Panc1 (cell line): ENCODE data around the gene CEL. TPM values are rescaled to one million over a fixed set of nuclear protein-coding genes. Genes with fewer than 3 reads are reported as not detected.
"Not testable (repeated sequence)": the region's sequence is repeated elsewhere in the genome, so short reads cannot be mapped to it uniquely, and the experiment has no call there.

Experiments
- ATAC-seq: fragments of 200-7000 bp; cut with Tn5 transposase; 2 replicates; pipeline ENCODE4 v1.9.1; 2020; ENCODE audit warnings: mild to moderate bottlenecking, moderate library complexity
- BruUV-seq: library from RNA; stranded (reverse); fragments of 400-500 nt; replicated peaks from 2 replicates; lab custom pipeline; 2021; lab: Mats Ljungman, UMichigan
- CTCF ChIA-PET: fragments of 300-600 bp; sonication (Branson Sonifier 250); formaldehyde crosslinking; loops from one replicate; lab custom pipeline; 2022; ENCODE audit warnings: antibody characterized with exemption; lab: Charles Lee
- POLR2A ChIA-PET: fragments of 300-600 bp; sonication (Branson Sonifier 250); formaldehyde crosslinking; loops from one replicate; lab custom pipeline; 2022; ENCODE audit warnings: antibody characterized with exemption; lab: Charles Lee
- DNase-seq: peaks from one replicate; pipeline ENCODE4 v3.0.0-alpha.2; 2010; ENCODE audit warnings: low read depth, low spot score
- H3K27ac ChIP-seq: 2 replicates; pipeline ENCODE4 v1.5.1; 2011; ENCODE audit warnings: mild to moderate bottlenecking, low read length, inconsistent platforms
- H3K27me3 ChIP-seq: fragments of 200-500 bp; sonication (Bioruptor generic); 2 replicates; pipeline ENCODE4 v1.6.0; 2014; ENCODE audit warnings: low read length, inconsistent platforms; ENCODE audit not compliant: control insufficient read depth, insufficient read depth
- H3K36me3 ChIP-seq: fragments of 200-500 bp; sonication (Bioruptor generic); 2 replicates; pipeline ENCODE4 v1.5.1; 2014; ENCODE audit warnings: inconsistent platforms, mild to moderate bottlenecking, low read length, moderate library complexity; ENCODE audit not compliant: control insufficient read depth, insufficient read depth
- H3K4me1 ChIP-seq: 2 replicates; pipeline ENCODE4 v1.5.1; 2011; ENCODE audit warnings: inconsistent platforms, mild to moderate bottlenecking, low read length, moderate library complexity; ENCODE audit not compliant: control insufficient read depth, insufficient read depth
- H3K4me3 ChIP-seq, 2 experiments: 2 replicates each; pipeline ENCODE4 v1.5.1; 2011 to 2012; ENCODE audit warnings: low read depth in 2 of 2, low read length in 2 of 2, mild to moderate bottlenecking in 2 of 2, inconsistent platforms in 1 of 2, moderate library complexity in 1 of 2
- H3K9me3 ChIP-seq: fragments of 200-500 bp; sonication (Bioruptor generic); 2 replicates; pipeline ENCODE4 v1.5.1; 2014; ENCODE audit warnings: low read depth, mild to moderate bottlenecking, inconsistent platforms, low read length, moderate library complexity; ENCODE audit not compliant: control insufficient read depth, insufficient read depth
- POLR2AphosphoS5 ChIP-seq: IDR thresholded peaks from 2 replicates; pipeline ENCODE4 v1.6.1; 2012; ENCODE audit warnings: mild to moderate bottlenecking, low read depth, low read length, moderate library complexity
- SIN3A ChIP-seq: IDR thresholded peaks from 2 replicates; pipeline ENCODE4 v1.6.1; 2012; ENCODE audit warnings: low read depth, mild to moderate bottlenecking, low read length, moderate library complexity, borderline replicate concordance; ENCODE audit not compliant: insufficient read depth
- TCF7L2 ChIP-seq: IDR thresholded peaks from 2 replicates; pipeline ENCODE4 v1.6.1; 2011; ENCODE audit warnings: mild to moderate bottlenecking, low read depth, low read length, inconsistent platforms
- in situ Hi-C: cut with HindIII; loops from 2 replicates; pipeline ENCODE4 v1.10.0; 2016; ENCODE audit warnings: low sequenced_read_pairs, low pct_unique_long_range_greater_than_20kb
- intact Hi-C: fragments of 100-400 bp; cut with micrococcal nuclease; formaldehyde crosslinking; loops from one replicate; pipeline ENCODE4 v1.10.0; 2022; ENCODE audit not compliant: unreplicated experiment
- total RNA-seq: library from RNA; stranded (reverse); gene quantifications from one replicate; pipeline ENCODE4 v1.2.1, GENCODE V29; 2021; ENCODE audit not compliant: unreplicated experiment
- TF ChIP-seq, protein P1 (sequence below), 2 experiments: IDR thresholded peaks; 2 replicates each; pipeline ENCODE4 v1.6.1; 2011 to 2012; ENCODE audit warnings: low read depth in 2 of 2, control low read depth in 1 of 2, low read length in 1 of 2, mild to moderate bottlenecking in 1 of 2, moderate library complexity in 1 of 2; ENCODE audit not compliant: insufficient read depth in 1 of 2
- TF ChIP-seq, protein P2 (sequence below): fragments of 450-650 bp; IDR thresholded peaks from 2 replicates; pipeline ENCODE4 v1.5.1; 2017; ENCODE audit warnings: mild to moderate bottlenecking

The CEL gene
- total RNA-seq, 1 experiment from 2014 or later = 4.3 TPM

DNA sequence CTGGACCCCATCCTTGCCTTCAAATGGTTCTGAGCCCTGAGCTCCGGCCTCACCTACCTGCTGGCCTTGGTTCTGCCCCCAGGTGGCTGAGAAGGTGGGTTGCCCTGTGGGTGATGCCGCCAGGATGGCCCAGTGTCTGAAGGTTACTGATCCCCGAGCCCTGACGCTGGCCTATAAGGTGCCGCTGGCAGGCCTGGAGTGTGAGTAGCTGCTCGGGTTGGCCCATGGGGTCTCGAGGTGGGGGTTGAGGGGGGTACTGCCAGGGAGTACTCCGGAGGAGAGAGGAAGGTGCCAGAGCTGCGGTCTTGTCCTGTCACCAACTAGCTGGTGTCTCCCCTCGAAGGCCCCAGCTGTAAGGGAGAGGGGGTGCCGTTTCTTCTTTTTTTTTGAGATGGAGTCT is 5.2 kb downstream of the CEL start:
- in situ Hi-C loops = no loop called here
- intact Hi-C loops = no loop called here
- Histone ChIP-seq H3K27me3 (no peaks in the 10 kb centered on the region), H3K4me1 (no peaks in the 10 kb centered on the region), H3K9me3 (no peaks in the 10 kb centered on the region), H3K4me3 (no peak overlapping the region), H3K27ac (no peak overlapping the region), H3K36me3 (no peaks in the 10 kb centered on the region)
- no peak for ATAC-seq
- no peak for DNase-seq
- CTCF ChIA-PET = no interaction called here
- no TSS peak for BruUV-seq
- TF ChIP-seq, protein P1, sequence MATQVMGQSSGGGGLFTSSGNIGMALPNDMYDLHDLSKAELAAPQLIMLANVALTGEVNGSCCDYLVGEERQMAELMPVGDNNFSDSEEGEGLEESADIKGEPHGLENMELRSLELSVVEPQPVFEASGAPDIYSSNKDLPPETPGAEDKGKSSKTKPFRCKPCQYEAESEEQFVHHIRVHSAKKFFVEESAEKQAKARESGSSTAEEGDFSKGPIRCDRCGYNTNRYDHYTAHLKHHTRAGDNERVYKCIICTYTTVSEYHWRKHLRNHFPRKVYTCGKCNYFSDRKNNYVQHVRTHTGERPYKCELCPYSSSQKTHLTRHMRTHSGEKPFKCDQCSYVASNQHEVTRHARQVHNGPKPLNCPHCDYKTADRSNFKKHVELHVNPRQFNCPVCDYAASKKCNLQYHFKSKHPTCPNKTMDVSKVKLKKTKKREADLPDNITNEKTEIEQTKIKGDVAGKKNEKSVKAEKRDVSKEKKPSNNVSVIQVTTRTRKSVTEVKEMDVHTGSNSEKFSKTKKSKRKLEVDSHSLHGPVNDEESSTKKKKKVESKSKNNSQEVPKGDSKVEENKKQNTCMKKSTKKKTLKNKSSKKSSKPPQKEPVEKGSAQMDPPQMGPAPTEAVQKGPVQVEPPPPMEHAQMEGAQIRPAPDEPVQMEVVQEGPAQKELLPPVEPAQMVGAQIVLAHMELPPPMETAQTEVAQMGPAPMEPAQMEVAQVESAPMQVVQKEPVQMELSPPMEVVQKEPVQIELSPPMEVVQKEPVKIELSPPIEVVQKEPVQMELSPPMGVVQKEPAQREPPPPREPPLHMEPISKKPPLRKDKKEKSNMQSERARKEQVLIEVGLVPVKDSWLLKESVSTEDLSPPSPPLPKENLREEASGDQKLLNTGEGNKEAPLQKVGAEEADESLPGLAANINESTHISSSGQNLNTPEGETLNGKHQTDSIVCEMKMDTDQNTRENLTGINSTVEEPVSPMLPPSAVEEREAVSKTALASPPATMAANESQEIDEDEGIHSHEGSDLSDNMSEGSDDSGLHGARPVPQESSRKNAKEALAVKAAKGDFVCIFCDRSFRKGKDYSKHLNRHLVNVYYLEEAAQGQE (IDR thresholded peaks at IDR 0.05; ENCODE audit: insufficient read depth in 1 of 2, low read depth in 2 of 2, low read length in 1 of 2) = no peak
- no peak for TF ChIP-seq SIN3A
- TF ChIP-seq, protein P2, sequence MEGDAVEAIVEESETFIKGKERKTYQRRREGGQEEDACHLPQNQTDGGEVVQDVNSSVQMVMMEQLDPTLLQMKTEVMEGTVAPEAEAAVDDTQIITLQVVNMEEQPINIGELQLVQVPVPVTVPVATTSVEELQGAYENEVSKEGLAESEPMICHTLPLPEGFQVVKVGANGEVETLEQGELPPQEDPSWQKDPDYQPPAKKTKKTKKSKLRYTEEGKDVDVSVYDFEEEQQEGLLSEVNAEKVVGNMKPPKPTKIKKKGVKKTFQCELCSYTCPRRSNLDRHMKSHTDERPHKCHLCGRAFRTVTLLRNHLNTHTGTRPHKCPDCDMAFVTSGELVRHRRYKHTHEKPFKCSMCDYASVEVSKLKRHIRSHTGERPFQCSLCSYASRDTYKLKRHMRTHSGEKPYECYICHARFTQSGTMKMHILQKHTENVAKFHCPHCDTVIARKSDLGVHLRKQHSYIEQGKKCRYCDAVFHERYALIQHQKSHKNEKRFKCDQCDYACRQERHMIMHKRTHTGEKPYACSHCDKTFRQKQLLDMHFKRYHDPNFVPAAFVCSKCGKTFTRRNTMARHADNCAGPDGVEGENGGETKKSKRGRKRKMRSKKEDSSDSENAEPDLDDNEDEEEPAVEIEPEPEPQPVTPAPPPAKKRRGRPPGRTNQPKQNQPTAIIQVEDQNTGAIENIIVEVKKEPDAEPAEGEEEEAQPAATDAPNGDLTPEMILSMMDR = no peak
- TF ChIP-seq POLR2AphosphoS5 = no peak
- POLR2A ChIA-PET = no interaction called here

DNA sequence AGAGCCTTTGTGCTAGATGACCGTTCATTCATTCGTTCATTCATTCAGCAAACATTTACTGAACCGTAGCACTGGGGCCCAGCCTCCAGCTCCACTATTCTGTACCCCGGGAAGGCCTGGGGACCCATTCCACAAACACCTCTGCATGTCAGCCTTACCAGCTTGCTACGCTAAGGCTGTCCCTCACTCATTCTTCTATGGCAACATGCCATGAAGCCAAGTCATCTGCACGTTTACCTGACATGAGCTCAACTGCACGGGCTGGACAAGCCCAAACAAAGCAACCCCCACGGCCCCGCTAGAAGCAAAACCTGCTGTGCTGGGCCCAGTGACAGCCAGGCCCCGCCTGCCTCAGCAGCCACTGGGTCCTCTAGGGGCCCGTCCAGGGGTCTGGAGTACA is 6.0 kb downstream of the CEL start:
- Histone ChIP-seq H3K36me3 (no peaks in the 10 kb centered on the region), H3K27me3 (no peaks in the 10 kb centered on the region), H3K4me3 (no peak overlapping the region), H3K9me3 (no peaks in the 10 kb centered on the region), H3K27ac (no peak overlapping the region), H3K4me1 (no peaks in the 10 kb centered on the region)
- TF ChIP-seq POLR2AphosphoS5 = no peak
- no peak for TF ChIP-seq TCF7L2
- TF ChIP-seq SIN3A = no peak
- TF ChIP-seq, protein P1 (IDR thresholded peaks at IDR 0.05; ENCODE audit: insufficient read depth in 1 of 2, low read depth in 2 of 2, low read length in 1 of 2) = no peak
- TF ChIP-seq, protein P2 = no peak
- intact Hi-C loops (no loop called here), in situ Hi-C loops (no loop called here)
- ChIA-PET CTCF (no interaction called here), POLR2A (no interaction called here)
- DNase-seq (no peak), ATAC-seq (no peak)
- no TSS peak for BruUV-seq

DNA sequence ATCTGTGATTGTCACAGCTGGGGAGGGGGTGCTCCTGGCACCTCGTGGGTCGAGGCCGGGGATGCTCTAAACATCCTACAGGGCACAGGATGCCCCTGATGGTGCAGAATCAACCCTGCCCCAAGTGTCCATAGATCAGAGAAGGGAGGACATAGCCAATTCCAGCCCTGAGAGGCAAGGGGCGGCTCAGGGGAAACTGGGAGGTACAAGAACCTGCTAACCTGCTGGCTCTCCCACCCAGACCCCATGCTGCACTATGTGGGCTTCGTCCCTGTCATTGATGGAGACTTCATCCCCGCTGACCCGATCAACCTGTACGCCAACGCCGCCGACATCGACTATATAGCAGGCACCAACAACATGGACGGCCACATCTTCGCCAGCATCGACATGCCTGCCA is 6.7 kb downstream of the CEL start:
- ATAC-seq = not testable (repeated sequence)

DNA sequence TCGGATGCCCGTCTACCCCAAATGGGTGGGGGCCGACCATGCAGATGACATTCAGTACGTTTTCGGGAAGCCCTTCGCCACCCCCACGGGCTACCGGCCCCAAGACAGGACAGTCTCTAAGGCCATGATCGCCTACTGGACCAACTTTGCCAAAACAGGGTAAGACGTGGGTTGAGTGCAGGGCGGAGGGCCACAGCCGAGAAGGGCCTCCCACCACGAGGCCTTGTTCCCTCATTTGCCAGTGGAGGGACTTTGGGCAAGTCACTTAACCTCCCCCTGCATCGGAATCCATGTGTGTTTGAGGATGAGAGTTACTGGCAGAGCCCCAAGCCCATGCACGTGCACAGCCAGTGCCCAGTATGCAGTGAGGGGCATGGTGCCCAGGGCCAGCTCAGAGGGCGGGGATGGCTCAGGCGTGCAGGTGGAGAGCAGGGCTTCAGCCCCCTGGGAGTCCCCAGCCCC is 8.8 kb downstream of the CEL start:
- peak; percentile 46; the same call in 1 of the 2 replicates for ATAC-seq
- H3K9me3 ChIP-seq, BruUV-seq, CTCF ChIA-PET, DNase-seq, H3K36me3 ChIP-seq, in situ Hi-C loops, H3K4me3 ChIP-seq, H3K27me3 ChIP-seq, POLR2A ChIA-PET, H3K4me1 ChIP-seq, H3K27ac ChIP-seq: not testable (repeated sequence)
- intact Hi-C loops = loop anchor here (2.0 kb wide), 1 partner anchor 14 kb away; no protein-coding TSS in a partner anchor

More for the DNA sequence above, 6.7 kb downstream of the CEL start:
- POLR2A ChIA-PET, H3K27ac ChIP-seq, H3K9me3 ChIP-seq, H3K4me1 ChIP-seq, intact Hi-C loops, H3K27me3 ChIP-seq, DNase-seq, CTCF ChIA-PET, BruUV-seq, H3K4me3 ChIP-seq, in situ Hi-C loops, H3K36me3 ChIP-seq: not testable (repeated sequence)
